ENCODE results near the gene CTRB2.
"Not testable (repeated sequence)": the region's sequence is repeated elsewhere in the genome, so short reads cannot be mapped to it uniquely, and the experiment has no call there.

GRCh38 chr16:75204905-75205304, 2.1 kb downstream of the CTRB2 start:
- not testable (repeated sequence) for TF ChIP-seq CTCF (conservative IDR thresholded peaks at IDR 0.05 in 1 of 2, IDR thresholded peaks at IDR 0.05 in 1 of 2; ENCODE audit: extremely low read depth in 1 of 2, insufficient read depth in 1 of 2, low read depth in 1 of 2, low read length in 2 of 2); EZH2 (IDR thresholded peaks at IDR 0.05; ENCODE audit: borderline replicate concordance, low read length)
